Panc1 (cell line): ENCODE data around the gene ATF1. TPM values are rescaled to one million over a fixed set of nuclear protein-coding genes. Genes with fewer than 3 reads are reported as not detected.

ENCODE experiments used
- ATAC-seq: fragments of 200-7000 bp; cut with Tn5 transposase; 2 replicates; pipeline ENCODE4 v1.9.1; 2020; ENCODE audit warnings: mild to moderate bottlenecking, moderate library complexity
- BruUV-seq: library from RNA; stranded (reverse); fragments of 400-500 nt; replicated peaks from 2 replicates; lab custom pipeline; 2021; lab: Mats Ljungman, UMichigan
- CTCF ChIA-PET: fragments of 300-600 bp; sonication (Branson Sonifier 250); formaldehyde crosslinking; loops from one replicate; lab custom pipeline; 2022; ENCODE audit warnings: antibody characterized with exemption; lab: Charles Lee
- POLR2A ChIA-PET: fragments of 300-600 bp; sonication (Branson Sonifier 250); formaldehyde crosslinking; loops from one replicate; lab custom pipeline; 2022; ENCODE audit warnings: antibody characterized with exemption; lab: Charles Lee
- DNase-seq: peaks from one replicate; pipeline ENCODE4 v3.0.0-alpha.2; 2010; ENCODE audit warnings: low read depth, low spot score
- H3K27ac ChIP-seq: 2 replicates; pipeline ENCODE4 v1.5.1; 2011; ENCODE audit warnings: mild to moderate bottlenecking, low read length, inconsistent platforms
- H3K27me3 ChIP-seq: fragments of 200-500 bp; sonication (Bioruptor generic); 2 replicates; pipeline ENCODE4 v1.6.0; 2014; ENCODE audit warnings: low read length, inconsistent platforms; ENCODE audit not compliant: control insufficient read depth, insufficient read depth
- H3K36me3 ChIP-seq: fragments of 200-500 bp; sonication (Bioruptor generic); 2 replicates; pipeline ENCODE4 v1.5.1; 2014; ENCODE audit warnings: inconsistent platforms, mild to moderate bottlenecking, low read length, moderate library complexity; ENCODE audit not compliant: control insufficient read depth, insufficient read depth
- H3K4me1 ChIP-seq: 2 replicates; pipeline ENCODE4 v1.5.1; 2011; ENCODE audit warnings: inconsistent platforms, mild to moderate bottlenecking, low read length, moderate library complexity; ENCODE audit not compliant: control insufficient read depth, insufficient read depth
- H3K4me3 ChIP-seq, 2 experiments: 2 replicates each; pipeline ENCODE4 v1.5.1; 2011 to 2012; ENCODE audit warnings: low read depth in 2 of 2, low read length in 2 of 2, mild to moderate bottlenecking in 2 of 2, inconsistent platforms in 1 of 2, moderate library complexity in 1 of 2
- H3K9me3 ChIP-seq: fragments of 200-500 bp; sonication (Bioruptor generic); 2 replicates; pipeline ENCODE4 v1.5.1; 2014; ENCODE audit warnings: low read depth, mild to moderate bottlenecking, inconsistent platforms, low read length, moderate library complexity; ENCODE audit not compliant: control insufficient read depth, insufficient read depth
- CTCF ChIP-seq: fragments of 450-650 bp; IDR thresholded peaks from 2 replicates; pipeline ENCODE4 v1.5.1; 2017; ENCODE audit warnings: mild to moderate bottlenecking
- POLR2AphosphoS5 ChIP-seq: IDR thresholded peaks from 2 replicates; pipeline ENCODE4 v1.6.1; 2012; ENCODE audit warnings: mild to moderate bottlenecking, low read depth, low read length, moderate library complexity
- REST ChIP-seq, 2 experiments: IDR thresholded peaks; 2 replicates each; pipeline ENCODE4 v1.6.1; 2011 to 2012; ENCODE audit warnings: low read depth in 2 of 2, control low read depth in 1 of 2, low read length in 1 of 2, mild to moderate bottlenecking in 1 of 2, moderate library complexity in 1 of 2; ENCODE audit not compliant: insufficient read depth in 1 of 2
- SIN3A ChIP-seq: IDR thresholded peaks from 2 replicates; pipeline ENCODE4 v1.6.1; 2012; ENCODE audit warnings: low read depth, mild to moderate bottlenecking, low read length, moderate library complexity, borderline replicate concordance; ENCODE audit not compliant: insufficient read depth
- TCF7L2 ChIP-seq: IDR thresholded peaks from 2 replicates; pipeline ENCODE4 v1.6.1; 2011; ENCODE audit warnings: mild to moderate bottlenecking, low read depth, low read length, inconsistent platforms
- in situ Hi-C: cut with HindIII; loops from 2 replicates; pipeline ENCODE4 v1.10.0; 2016; ENCODE audit warnings: low sequenced_read_pairs, low pct_unique_long_range_greater_than_20kb
- intact Hi-C: fragments of 100-400 bp; cut with micrococcal nuclease; formaldehyde crosslinking; loops from one replicate; pipeline ENCODE4 v1.10.0; 2022; ENCODE audit not compliant: unreplicated experiment
- total RNA-seq: library from RNA; stranded (reverse); gene quantifications from one replicate; pipeline ENCODE4 v1.2.1, GENCODE V29; 2021; ENCODE audit not compliant: unreplicated experiment

The ATF1 gene
- total RNA-seq, 1 experiment from 2014 or later: 52.2 TPM

- Histone ChIP-seq H3K9me3 (no peaks in the 10 kb centered on the region), H3K4me3 (no peak overlapping the region), H3K4me1 (no peaks in the 10 kb centered on the region), H3K36me3 (peaks cover 5% of the 10 kb centered on the region), H3K27me3 (no peaks in the 10 kb centered on the region), H3K27ac (no peak overlapping the region)
- POLR2A ChIA-PET: no interaction called here
- intact Hi-C loops (loop anchor here (10.0 kb wide), 1 partner anchor 229 kb away; the partner anchor contains the start of gene DIP2B), in situ Hi-C loops (no loop called here)
- no TSS peak for BruUV-seq
- CTCF ChIA-PET: no interaction called here
- DNase-seq (no peak), ATAC-seq (no peak)
- TF ChIP-seq CTCF: no peak
- TF ChIP-seq POLR2AphosphoS5: no peak
- no peak for TF ChIP-seq TCF7L2
- TF ChIP-seq REST (IDR thresholded peaks at IDR 0.05; ENCODE audit: insufficient read depth in 1 of 2, low read depth in 2 of 2, low read length in 1 of 2): no peak
- no peak for TF ChIP-seq SIN3A
These were observed 30.2 kb upstream of the ATF1 start for GRCh38 chr12:50733706-50734105.

GRCh38 chr12:50734409-50735263, 29.3 kb upstream of the ATF1 start:
- TF ChIP-seq POLR2AphosphoS5 (no peak), REST (IDR thresholded peaks at IDR 0.05; ENCODE audit: insufficient read depth in 1 of 2, low read depth in 2 of 2, low read length in 1 of 2) (no peak), SIN3A (no peak), TCF7L2 (no peak), CTCF (peak; percentile 86)
- Histone ChIP-seq H3K4me1 (no peaks in the 10 kb centered on the region), H3K27me3 (no peaks in the 10 kb centered on the region), H3K4me3 (no peak overlapping the region), H3K9me3 (no peaks in the 10 kb centered on the region), H3K27ac (no peak overlapping the region), H3K36me3 (peaks cover 6% of the 10 kb centered on the region)
- peak; percentile 12 for DNase-seq
- peak; percentile 73; the same call in 1 of the 2 replicates for ATAC-seq
- no TSS peak for BruUV-seq
- intact Hi-C loops: loop anchor here (10.0 kb wide), 1 partner anchor 230 kb away; the partner anchor contains the start of gene DIP2B
- ChIA-PET CTCF (no interaction called here), POLR2A (interaction anchor here (0.6 kb wide), 2 partner anchors 138 to 664 kb away, joined by 3 to 7 read pairs; no protein-coding TSS in a partner anchor)
- in situ Hi-C loops: no loop called here
